Bronchial epithelial cell (primary cell): Measurements from ENCODE around the gene NDUFB3. TPM values are rescaled to one million over a fixed set of nuclear protein-coding genes. Genes with fewer than 3 reads are reported as not detected.
"Not testable (repeated sequence)": the region's sequence is repeated elsewhere in the genome, so short reads cannot be mapped to it uniquely, and the experiment has no call there.

Source experiments
- DNase-seq: peaks from one replicate; pipeline ENCODE4 v3.0.0-alpha.2; 2010; ENCODE audit warnings: low read depth
- FAIRE-seq: peaks from 2 replicates; lab custom pipeline; 2011; peaks lifted over from hg19 to GRCh38; lab: Jason Lieb, UNC
- H3K27me3 ChIP-seq: 2 replicates; pipeline ENCODE4 v1.5.1; 2011; ENCODE audit warnings: low read length; ENCODE audit not compliant: control insufficient read depth, insufficient read depth
- H3K36me3 ChIP-seq: 2 replicates; pipeline ENCODE4 v1.5.1; 2011; ENCODE audit warnings: low read length; ENCODE audit not compliant: control insufficient read depth, insufficient read depth
- H3K4me3 ChIP-seq: 2 replicates; pipeline ENCODE4 v1.5.1; 2011; ENCODE audit warnings: mild to moderate bottlenecking, low read depth, low read length, control low read depth
- CTCF ChIP-seq: IDR thresholded peaks from 2 replicates; pipeline ENCODE4 v1.5.1; 2011; ENCODE audit warnings: mild to moderate bottlenecking, moderate library complexity, low read length, control low read depth, inconsistent platforms; ENCODE audit not compliant: insufficient read depth, severe bottlenecking
- total RNA-seq: library from RNA; depleted of rRNA; stranded (reverse); fragments of >200 nt; gene quantifications from 2 replicates; pipeline ENCODE4 v1.2.1, GENCODE V29; 2014

NDUFB3 gene
- 38.7 and 72.1 TPM in 2 replicates for total RNA-seq

DNA sequence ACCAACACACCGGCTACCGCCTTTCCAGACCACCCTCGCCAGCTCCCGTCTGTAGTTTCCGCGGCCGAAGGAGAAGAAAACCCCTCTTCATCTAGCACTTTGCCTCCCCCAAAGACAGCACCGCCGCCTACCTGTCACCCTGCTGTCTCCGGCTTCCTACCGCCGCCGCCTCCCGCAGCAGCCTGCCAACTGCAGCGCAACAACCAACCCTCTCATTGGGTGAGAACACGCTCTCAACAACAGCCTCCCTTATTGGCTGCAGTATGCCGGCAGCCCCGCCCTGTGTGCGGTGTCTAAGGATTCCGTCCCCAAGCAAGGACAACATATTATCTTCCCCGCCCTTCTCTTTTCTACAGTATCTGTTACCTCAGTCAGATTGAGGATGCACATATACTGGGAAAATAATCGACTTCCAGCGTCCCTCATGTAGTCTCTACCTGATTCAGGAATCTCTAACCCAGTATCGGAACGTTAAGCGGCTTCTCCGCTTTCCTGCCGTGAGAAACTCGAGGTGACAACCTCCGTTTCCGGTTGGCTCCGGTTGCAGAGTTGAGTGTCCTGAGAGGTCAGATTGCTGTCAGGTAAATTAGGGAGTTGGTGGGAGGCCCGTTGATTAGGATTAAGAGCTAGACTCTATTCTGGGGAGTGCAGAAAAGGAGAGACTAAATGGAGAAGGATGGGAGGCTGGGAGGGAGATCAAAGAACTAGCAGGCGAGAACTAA, at the start of gene NDUFB3, which contains the start of gene HYCC2:
Gene NDUFB3, plus strand, starts transcription at position 523 of the 722 bp plus-strand sequence. CDS start 6,882 bp downstream, outside the sequence.
Gene HYCC2, minus strand, starts transcription at position 193 of the 722 bp plus-strand sequence. CDS start 47,662 bp downstream, outside the sequence.
- peak; percentile 60 for FAIRE-seq
- peak; percentile 90 for DNase-seq

GRCh38 chr2:201024518-201024917, 47.3 kb upstream of the NDUFB3 start:
- Histone ChIP-seq H3K4me3 (no peak overlapping the region), H3K27me3 (no peaks in the 10 kb centered on the region), H3K36me3 (peaks cover 2% of the 10 kb centered on the region)
- FAIRE-seq: no peak
- DNase-seq: no peak
- no peak for TF ChIP-seq CTCF

More for the DNA sequence above, at the start of gene NDUFB3, which contains the start of gene HYCC2:
- peak; percentile 45 for TF ChIP-seq CTCF
- Histone ChIP-seq H3K4me3 (peak within 1 kb of the TSS; percentile 96), H3K36me3 (no peaks in the 10 kb centered on the region), H3K27me3 (no peaks in the 10 kb centered on the region)

DNA sequence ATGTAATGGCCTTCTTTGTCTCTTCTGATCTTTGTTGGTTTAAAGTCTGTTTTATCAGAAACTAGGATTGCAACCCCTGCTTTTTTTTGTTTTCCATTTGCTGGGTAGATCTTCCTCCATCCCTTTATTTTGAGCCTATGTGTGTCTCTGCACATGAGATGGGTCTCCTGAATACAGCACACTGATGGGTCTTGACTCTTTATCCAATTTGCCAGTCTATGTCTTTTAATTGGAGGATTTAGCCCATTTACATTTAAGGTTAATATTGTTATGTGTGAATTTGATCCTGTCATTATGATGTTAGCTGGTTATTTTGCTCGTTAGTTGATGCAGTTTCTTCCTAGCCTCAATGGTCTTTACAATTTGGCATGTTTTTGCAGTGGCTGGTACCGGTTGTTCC, 37.4 kb upstream of the NDUFB3 start:
- DNase-seq, FAIRE-seq, H3K4me3 ChIP-seq, H3K27me3 ChIP-seq, H3K36me3 ChIP-seq: not testable (repeated sequence)

- FAIRE-seq, H3K4me3 ChIP-seq, H3K36me3 ChIP-seq: not testable (repeated sequence)
These were observed 33.4 kb upstream of the NDUFB3 start for GRCh38 chr2:201038361-201038760.

DNA sequence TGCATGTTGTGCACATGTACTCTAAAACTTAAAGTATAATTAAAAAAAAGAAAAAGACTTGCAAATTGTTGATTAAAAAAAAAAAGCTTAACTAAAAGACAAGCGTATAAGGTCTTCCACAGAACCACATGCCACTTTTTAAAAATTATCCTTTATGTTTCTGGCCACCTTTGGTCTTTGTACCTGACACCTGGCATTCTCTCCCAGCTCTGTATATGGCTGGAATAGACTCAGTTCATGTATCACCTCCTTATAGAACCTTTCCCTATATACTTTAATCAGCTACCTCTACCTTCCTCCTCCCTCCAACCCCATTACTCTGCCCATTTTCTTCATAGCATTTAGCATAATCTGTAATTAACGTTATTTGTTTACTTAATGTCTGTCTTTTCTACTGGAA, 32.9 kb upstream of the NDUFB3 start:
- Histone ChIP-seq H3K4me3 (no peak overlapping the region), H3K36me3 (no peaks in the 10 kb centered on the region), H3K27me3 (no peaks in the 10 kb centered on the region)
- DNase-seq (no peak), FAIRE-seq (no peak)
- TF ChIP-seq CTCF: no peak

More at GRCh38 chr2:201038361-201038760, 33.4 kb upstream of the NDUFB3 start:
- not testable (repeated sequence) for DNase-seq, H3K27me3 ChIP-seq

DNA sequence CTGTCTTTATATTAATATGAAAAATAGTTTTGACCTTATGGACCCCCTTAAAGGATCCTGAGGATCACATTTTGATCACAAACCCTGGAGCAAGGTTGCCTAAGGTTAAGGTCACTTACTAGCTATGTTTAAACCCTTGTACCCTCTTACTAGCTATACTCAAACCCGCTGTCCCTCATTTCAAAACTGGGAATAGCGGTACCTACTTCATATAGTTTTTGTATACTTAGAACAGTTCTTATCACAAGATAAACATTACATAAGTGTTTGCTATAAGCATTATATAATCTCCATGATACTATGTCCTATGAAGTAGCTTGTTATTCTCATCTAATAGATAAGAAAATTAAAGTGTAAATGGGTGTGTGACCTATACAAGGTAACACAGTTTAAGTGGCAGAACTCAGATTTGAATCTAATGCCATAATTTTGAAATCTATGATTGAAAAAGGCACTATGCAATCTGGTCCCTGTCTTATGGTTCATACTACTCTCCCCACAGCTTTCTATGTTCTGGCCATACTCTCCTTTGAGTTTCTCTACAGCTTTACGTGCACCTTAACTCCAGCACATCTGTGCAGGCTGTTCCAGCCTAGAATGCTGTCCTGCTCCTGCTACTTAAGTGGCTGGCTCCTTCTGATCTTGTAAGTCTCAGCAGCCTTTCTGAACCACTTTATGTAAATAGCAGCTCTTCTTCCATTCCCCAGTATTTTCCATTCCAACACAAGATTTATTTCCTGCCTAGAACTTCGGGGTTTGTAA, 30.8 kb upstream of the NDUFB3 start:
- Histone ChIP-seq H3K4me3 (no peak overlapping the region), H3K27me3 (no peaks in the 10 kb centered on the region), H3K36me3 (no peaks in the 10 kb centered on the region)
- TF ChIP-seq CTCF: no peak
- FAIRE-seq (no peak), DNase-seq (no peak)

DNA sequence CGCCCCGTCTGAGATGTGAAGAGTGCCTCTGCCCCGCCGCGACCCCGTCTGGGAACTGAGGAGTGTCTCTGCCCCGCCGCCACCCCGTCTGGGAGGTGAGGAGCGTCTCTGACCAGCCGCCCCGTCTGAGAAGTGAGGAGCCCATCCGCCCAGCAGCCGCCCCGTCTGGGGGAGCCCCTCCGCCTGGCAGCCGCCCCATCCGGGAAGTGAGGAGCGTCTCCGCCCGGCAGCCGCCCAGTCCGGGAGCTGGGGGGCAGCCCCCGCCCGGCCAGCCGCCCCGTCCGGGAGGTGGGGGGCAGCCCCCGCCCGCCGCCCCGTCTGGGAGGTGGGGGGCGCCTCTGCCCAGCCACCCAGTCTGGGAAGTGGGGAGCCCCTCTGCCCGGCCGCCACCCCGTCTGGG, 29.4 kb upstream of the NDUFB3 start:
- not testable (repeated sequence) for DNase-seq, FAIRE-seq, H3K27me3 ChIP-seq, H3K36me3 ChIP-seq, H3K4me3 ChIP-seq

- not testable (repeated sequence) for H3K27me3 ChIP-seq, H3K36me3 ChIP-seq, H3K4me3 ChIP-seq, DNase-seq, FAIRE-seq
These were observed 28.8 kb upstream of the NDUFB3 start for GRCh38 chr2:201043050-201043449.
